ENCODE data around the gene LGALS9.

GRCh38 chr17:27623614-27624013 is 7.4 kb upstream of the LGALS9 start:
- TF ChIP-seq CTCF (IDR thresholded peaks at IDR 0.05; ENCODE audit: insufficient read depth, low read depth, low read length): no peak
- TF ChIP-seq EZH2 (IDR thresholded peaks at IDR 0.05; ENCODE audit: insufficient read depth, low read length): no peak
